NT2/D1 (cell line): ENCODE data around the gene NRXN2.

Experiments used
- DNase-seq: peaks from one replicate; pipeline ENCODE4 v3.0.0-alpha.2; 2011; ENCODE audit warnings: low read depth, low spot score
- H3K27me3 ChIP-seq: 2 replicates; pipeline ENCODE4 v1.6.0; 2011; ENCODE audit warnings: mild to moderate bottlenecking; ENCODE audit not compliant: insufficient read length, insufficient read depth
- H3K36me3 ChIP-seq: 2 replicates; pipeline ENCODE4 v1.6.1; 2011; ENCODE audit warnings: mild to moderate bottlenecking, low read length, mixed read lengths; ENCODE audit not compliant: insufficient read depth, insufficient read length
- H3K4me1 ChIP-seq: 2 replicates; pipeline ENCODE4 v1.5.1; 2011; ENCODE audit not compliant: insufficient read depth, insufficient read length
- H3K4me3 ChIP-seq: 2 replicates; pipeline ENCODE4 v1.5.1; 2011; ENCODE audit warnings: low read depth; ENCODE audit not compliant: insufficient read length
- H3K9ac ChIP-seq: 2 replicates; pipeline ENCODE4 v1.6.0; 2011; ENCODE audit warnings: low read depth; ENCODE audit not compliant: insufficient read length
- H3K9me3 ChIP-seq: 2 replicates; pipeline ENCODE4 v1.5.1; 2011; ENCODE audit warnings: mild to moderate bottlenecking, low read length; ENCODE audit not compliant: insufficient read depth
- SUZ12 ChIP-seq: IDR thresholded peaks from 2 replicates; pipeline ENCODE4 v1.6.1; 2011; ENCODE audit not compliant: insufficient read length, insufficient read depth; ENCODE audit errors: extremely low read depth
- YY1 ChIP-seq: IDR thresholded peaks from 2 replicates; pipeline ENCODE4 v1.6.1; 2011; ENCODE audit not compliant: insufficient read length, insufficient read depth
- ZNF274 ChIP-seq: IDR thresholded peaks from 2 replicates; pipeline ENCODE4 v1.6.1; 2011; ENCODE audit warnings: mild to moderate bottlenecking, low read depth, low read length

NRXN2 gene

GRCh38 chr11:64714666-64715065 is 8.3 kb downstream of the NRXN2 start:
- peaks cover 58% of the 10 kb centered on the region for H3K27me3 ChIP-seq
- no peak for DNase-seq
- no peaks in the 10 kb centered on the region for H3K9me3 ChIP-seq
- H3K4me1 ChIP-seq = peaks cover 26% of the 10 kb centered on the region
- no peak for TF ChIP-seq ZNF274
- TF ChIP-seq YY1 = no peak
- TF ChIP-seq SUZ12 = no peak
- H3K9ac ChIP-seq = no peak overlapping the region
- H3K36me3 ChIP-seq = no peaks in the 10 kb centered on the region
- H3K4me3 ChIP-seq = no peak overlapping the region

- no peak for DNase-seq
- no peaks in the 10 kb centered on the region for H3K36me3 ChIP-seq
- no peaks in the 10 kb centered on the region for H3K9me3 ChIP-seq
- no peak overlapping the region for H3K9ac ChIP-seq
- H3K27me3 ChIP-seq = peaks cover 55% of the 10 kb centered on the region
- H3K4me1 ChIP-seq = peaks cover 26% of the 10 kb centered on the region
- peak overlapping the region; percentile 10 for H3K4me3 ChIP-seq
- no peak for TF ChIP-seq YY1
- no peak for TF ChIP-seq SUZ12
- no peak for TF ChIP-seq ZNF274
Observed at GRCh38 chr11:64713781-64714363, 9.1 kb downstream of the NRXN2 start.

GRCh38 chr11:64713016-64713707 is 9.8 kb downstream of the NRXN2 start:
- TF ChIP-seq YY1 (no peak), ZNF274 (no peak), SUZ12 (peak; percentile 66)
- peak overlapping the region; percentile 71 for H3K9ac ChIP-seq
- H3K4me3 ChIP-seq = peak overlapping the region; percentile 53
- H3K4me1 ChIP-seq = peaks cover 26% of the 10 kb centered on the region
- H3K27me3 ChIP-seq = peaks cover 51% of the 10 kb centered on the region
- H3K36me3 ChIP-seq = no peaks in the 10 kb centered on the region
- no peak for DNase-seq
- no peaks in the 10 kb centered on the region for H3K9me3 ChIP-seq

- TF ChIP-seq SUZ12 (no peak), YY1 (no peak), ZNF274 (no peak)
- H3K27me3 ChIP-seq = peaks cover 49% of the 10 kb centered on the region
- no peaks in the 10 kb centered on the region for H3K9me3 ChIP-seq
- peaks cover 28% of the 10 kb centered on the region for H3K4me1 ChIP-seq
- DNase-seq = no peak
- peak overlapping the region; percentile 53 for H3K4me3 ChIP-seq
- no peaks in the 10 kb centered on the region for H3K36me3 ChIP-seq
- peak overlapping the region; percentile 71 for H3K9ac ChIP-seq
Observed at GRCh38 chr11:64712430-64713015, 10.5 kb downstream of the NRXN2 start.

GRCh38 chr11:64711956-64712362 is 11.0 kb downstream of the NRXN2 start:
- H3K36me3 ChIP-seq = no peaks in the 10 kb centered on the region
- H3K27me3 ChIP-seq = peaks cover 49% of the 10 kb centered on the region
- TF ChIP-seq YY1 (no peak), SUZ12 (no peak), ZNF274 (no peak)
- DNase-seq = no peak
- H3K9ac ChIP-seq = peak overlapping the region; percentile 17
- no peaks in the 10 kb centered on the region for H3K9me3 ChIP-seq
- peaks cover 24% of the 10 kb centered on the region for H3K4me1 ChIP-seq
- no peak overlapping the region for H3K4me3 ChIP-seq

GRCh38 chr11:64711138-64711955 is 11.7 kb downstream of the NRXN2 start:
- Histone ChIP-seq H3K4me1 (peaks cover 19% of the 10 kb centered on the region), H3K9me3 (no peaks in the 10 kb centered on the region), H3K36me3 (no peaks in the 10 kb centered on the region), H3K9ac (peak overlapping the region; percentile 17), H3K27me3 (peaks cover 45% of the 10 kb centered on the region), H3K4me3 (no peak overlapping the region)
- no peak for DNase-seq
- TF ChIP-seq YY1 = no peak
- TF ChIP-seq ZNF274 = no peak
- TF ChIP-seq SUZ12 = no peak
